ENCODE results near the gene P2RY6.

Gene P2RY6

DNA sequence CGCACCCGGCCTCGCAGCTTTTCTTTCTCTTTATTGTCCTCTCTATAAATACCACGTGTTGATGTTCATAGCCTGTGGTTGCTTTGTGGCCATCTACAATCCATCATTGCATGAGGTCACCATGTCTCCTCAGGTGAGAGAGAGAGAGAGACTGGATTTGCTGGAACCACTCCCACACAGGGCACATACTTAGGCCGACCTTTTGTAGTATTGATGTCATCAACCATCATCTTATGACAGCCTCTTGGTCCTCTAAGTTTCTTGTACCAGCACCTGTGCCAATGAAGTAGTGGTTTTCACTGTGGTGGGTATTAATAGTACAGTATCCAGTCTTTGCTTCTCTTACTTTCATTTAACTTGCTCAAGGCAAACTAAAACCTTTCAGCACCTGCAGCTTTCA lies 22.8 kb upstream of the P2RY6 start:
- Histone ChIP-seq H3K27ac (peak overlapping the region; percentile 95), H2AFZ (ENCODE audit: low read depth) (peak overlapping the region; percentile 55), H3K4me3 (IDR thresholded peaks at IDR 0.05; ENCODE audit: insufficient read depth, low read depth, low read length) (no peak overlapping the region), H3K79me2 (ENCODE audit: insufficient read depth, low read depth) (no peaks in the 10 kb centered on the region), H3K4me2 (peak overlapping the region; percentile 84), H3K27me3 (ENCODE audit: insufficient read depth, low read depth) (no peaks in the 10 kb centered on the region), H3K4me1 (ENCODE audit: low read depth, poor library complexity, severe bottlenecking) (peaks cover 53% of the 10 kb centered on the region), H4K20me1 (ENCODE audit: insufficient read depth) (no peaks in the 10 kb centered on the region), H3K9ac (peak overlapping the region; percentile 67), H3K36me3 (ENCODE audit: insufficient read depth) (no peaks in the 10 kb centered on the region; the same call in 1 of the 2 replicates)
- TF ChIP-seq, protein P1, sequence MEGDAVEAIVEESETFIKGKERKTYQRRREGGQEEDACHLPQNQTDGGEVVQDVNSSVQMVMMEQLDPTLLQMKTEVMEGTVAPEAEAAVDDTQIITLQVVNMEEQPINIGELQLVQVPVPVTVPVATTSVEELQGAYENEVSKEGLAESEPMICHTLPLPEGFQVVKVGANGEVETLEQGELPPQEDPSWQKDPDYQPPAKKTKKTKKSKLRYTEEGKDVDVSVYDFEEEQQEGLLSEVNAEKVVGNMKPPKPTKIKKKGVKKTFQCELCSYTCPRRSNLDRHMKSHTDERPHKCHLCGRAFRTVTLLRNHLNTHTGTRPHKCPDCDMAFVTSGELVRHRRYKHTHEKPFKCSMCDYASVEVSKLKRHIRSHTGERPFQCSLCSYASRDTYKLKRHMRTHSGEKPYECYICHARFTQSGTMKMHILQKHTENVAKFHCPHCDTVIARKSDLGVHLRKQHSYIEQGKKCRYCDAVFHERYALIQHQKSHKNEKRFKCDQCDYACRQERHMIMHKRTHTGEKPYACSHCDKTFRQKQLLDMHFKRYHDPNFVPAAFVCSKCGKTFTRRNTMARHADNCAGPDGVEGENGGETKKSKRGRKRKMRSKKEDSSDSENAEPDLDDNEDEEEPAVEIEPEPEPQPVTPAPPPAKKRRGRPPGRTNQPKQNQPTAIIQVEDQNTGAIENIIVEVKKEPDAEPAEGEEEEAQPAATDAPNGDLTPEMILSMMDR (conservative IDR thresholded peaks at IDR 0.05; ENCODE audit: low read depth, low read length), result no peak

- no peak overlapping the region for H3K4me3 ChIP-seq (IDR thresholded peaks at IDR 0.05; ENCODE audit: insufficient read depth, low read depth, low read length)
- no peaks in the 10 kb centered on the region for H4K20me1 ChIP-seq (ENCODE audit: insufficient read depth)
- no peaks in the 10 kb centered on the region for H3K27me3 ChIP-seq (ENCODE audit: insufficient read depth, low read depth)
- H2AFZ ChIP-seq (ENCODE audit: low read depth), result peak overlapping the region; percentile 55
- H3K4me1 ChIP-seq (ENCODE audit: low read depth, poor library complexity, severe bottlenecking), result peaks cover 53% of the 10 kb centered on the region
- no peaks in the 10 kb centered on the region for H3K79me2 ChIP-seq (ENCODE audit: insufficient read depth, low read depth)
- H3K36me3 ChIP-seq (ENCODE audit: insufficient read depth), result no peaks in the 10 kb centered on the region; the same call in 1 of the 2 replicates
- TF ChIP-seq, protein P1 (conservative IDR thresholded peaks at IDR 0.05; ENCODE audit: low read depth, low read length), result 0 out of 2 replicates have a peak, but pooled peaks have one; percentile 19
- H3K27ac ChIP-seq, result peak overlapping the region; percentile 95
- H3K4me2 ChIP-seq, result peak overlapping the region; percentile 84
- peak overlapping the region; percentile 31; the same call in 1 of the 2 replicates for H3K9ac ChIP-seq
These were observed 22.0 kb upstream of the P2RY6 start for GRCh38 chr11:73249853-73250783.

GRCh38 chr11:73252577-73253191 lies 19.5 kb upstream of the P2RY6 start:
- peak overlapping the region; percentile 63 for H3K4me2 ChIP-seq
- TF ChIP-seq, protein P1 (conservative IDR thresholded peaks at IDR 0.05; ENCODE audit: low read depth, low read length), result 0 out of 2 replicates have a peak, but pooled peaks have one; percentile 25
- no peak overlapping the region for H3K4me3 ChIP-seq (IDR thresholded peaks at IDR 0.05; ENCODE audit: insufficient read depth, low read depth, low read length)
- H3K36me3 ChIP-seq (ENCODE audit: insufficient read depth), result no peaks in the 10 kb centered on the region; the same call in 1 of the 2 replicates
- H3K9ac ChIP-seq, result no peak overlapping the region
- no peaks in the 10 kb centered on the region for H3K27me3 ChIP-seq (ENCODE audit: insufficient read depth, low read depth)
- H2AFZ ChIP-seq (ENCODE audit: low read depth), result no peak overlapping the region; the same call in 1 of the 2 replicates
- H3K79me2 ChIP-seq (ENCODE audit: insufficient read depth, low read depth), result no peaks in the 10 kb centered on the region
- peaks cover 41% of the 10 kb centered on the region for H3K4me1 ChIP-seq (ENCODE audit: low read depth, poor library complexity, severe bottlenecking)
- H3K27ac ChIP-seq, result peak overlapping the region; percentile 11; the same call in 1 of the 2 replicates
- no peaks in the 10 kb centered on the region for H4K20me1 ChIP-seq (ENCODE audit: insufficient read depth)

- Histone ChIP-seq H3K9ac (no peak overlapping the region), H3K4me3 (IDR thresholded peaks at IDR 0.05; ENCODE audit: insufficient read depth, low read depth, low read length) (no peak overlapping the region), H3K79me2 (ENCODE audit: insufficient read depth, low read depth) (no peaks in the 10 kb centered on the region), H3K4me2 (no peak overlapping the region), H3K36me3 (ENCODE audit: insufficient read depth) (no peaks in the 10 kb centered on the region), H3K4me1 (ENCODE audit: low read depth, poor library complexity, severe bottlenecking) (peaks cover 6% of the 10 kb centered on the region), H3K27me3 (ENCODE audit: insufficient read depth, low read depth) (no peaks in the 10 kb centered on the region), H4K20me1 (ENCODE audit: insufficient read depth) (no peaks in the 10 kb centered on the region), H3K27ac (no peak overlapping the region), H2AFZ (ENCODE audit: low read depth) (no peak overlapping the region)
- TF ChIP-seq, protein P1 (conservative IDR thresholded peaks at IDR 0.05; ENCODE audit: low read depth, low read length), result no peak
These were observed 14.6 kb upstream of the P2RY6 start for GRCh38 chr11:73257342-73258103.
